Nephron (organoid): Measurements from ENCODE around the gene ADGRB3.

ENCODE experiments used
- H3K27ac Mint-ChIP-seq, 3 experiments: 2 replicates each; pipeline ENCODE4 v1.8.0; 2020; ENCODE audit warnings: mixed read lengths in 3 of 3, mild to moderate bottlenecking in 2 of 3, moderate library complexity in 1 of 3
- H3K27me3 Mint-ChIP-seq: 2 replicates; pipeline ENCODE4 v1.8.0; 2021; ENCODE audit warnings: low read depth, mild to moderate bottlenecking, moderate library complexity, mixed read lengths
- H3K36me3 Mint-ChIP-seq: 2 replicates; pipeline ENCODE4 v1.8.0; 2020; ENCODE audit warnings: low read depth, mixed read lengths
- H3K4me1 Mint-ChIP-seq: 2 replicates; pipeline ENCODE4 v1.8.0; 2020; ENCODE audit warnings: mixed read lengths
- H3K4me3 Mint-ChIP-seq, 3 experiments: 2 replicates each; pipeline ENCODE4 v1.8.0; 2020; ENCODE audit warnings: mild to moderate bottlenecking in 3 of 3, mixed read lengths in 3 of 3, moderate library complexity in 2 of 3
- H3K9me3 Mint-ChIP-seq: 2 replicates; pipeline ENCODE4 v1.8.0; 2020; ENCODE audit warnings: mixed read lengths
- CTCF ChIP-seq, 3 experiments: fragments of 200-600 bp; sonication (generic); IDR thresholded peaks; one replicate each; pipeline ENCODE4 v1.5.0; 2021; ENCODE audit warnings: antibody characterized with exemption in 3 of 3; ENCODE audit not compliant: unreplicated experiment in 3 of 3

ADGRB3 gene

GRCh38 chr6:68728159-68728979 lies 93.3 kb downstream of the ADGRB3 start:
- H3K27me3 Mint-ChIP-seq, result no peaks in the 10 kb centered on the region
- peaks cover 45% of the 10 kb centered on the region for H3K4me1 Mint-ChIP-seq
- H3K27ac Mint-ChIP-seq, result peak overlapping the region; percentile 26 to 62 (median 47)
- H3K9me3 Mint-ChIP-seq, result no peaks in the 10 kb centered on the region
- no peak for TF ChIP-seq CTCF (IDR thresholded peaks at IDR 0.05; ENCODE audit: unreplicated experiment in 3 of 3)
- no peaks in the 10 kb centered on the region for H3K36me3 Mint-ChIP-seq
- H3K4me3 Mint-ChIP-seq, result no peak overlapping the region

- H3K4me1 Mint-ChIP-seq, result peaks cover 36% of the 10 kb centered on the region
- peak overlapping the region in 1 of 3 experiments; percentile 47 for H3K27ac Mint-ChIP-seq
- no peaks in the 10 kb centered on the region for H3K27me3 Mint-ChIP-seq
- no peak for TF ChIP-seq CTCF (IDR thresholded peaks at IDR 0.05; ENCODE audit: unreplicated experiment in 3 of 3)
- no peaks in the 10 kb centered on the region for H3K9me3 Mint-ChIP-seq
- no peak overlapping the region for H3K4me3 Mint-ChIP-seq
- no peaks in the 10 kb centered on the region for H3K36me3 Mint-ChIP-seq
These were observed 94.4 kb downstream of the ADGRB3 start for GRCh38 chr6:68729377-68729903.

DNA sequence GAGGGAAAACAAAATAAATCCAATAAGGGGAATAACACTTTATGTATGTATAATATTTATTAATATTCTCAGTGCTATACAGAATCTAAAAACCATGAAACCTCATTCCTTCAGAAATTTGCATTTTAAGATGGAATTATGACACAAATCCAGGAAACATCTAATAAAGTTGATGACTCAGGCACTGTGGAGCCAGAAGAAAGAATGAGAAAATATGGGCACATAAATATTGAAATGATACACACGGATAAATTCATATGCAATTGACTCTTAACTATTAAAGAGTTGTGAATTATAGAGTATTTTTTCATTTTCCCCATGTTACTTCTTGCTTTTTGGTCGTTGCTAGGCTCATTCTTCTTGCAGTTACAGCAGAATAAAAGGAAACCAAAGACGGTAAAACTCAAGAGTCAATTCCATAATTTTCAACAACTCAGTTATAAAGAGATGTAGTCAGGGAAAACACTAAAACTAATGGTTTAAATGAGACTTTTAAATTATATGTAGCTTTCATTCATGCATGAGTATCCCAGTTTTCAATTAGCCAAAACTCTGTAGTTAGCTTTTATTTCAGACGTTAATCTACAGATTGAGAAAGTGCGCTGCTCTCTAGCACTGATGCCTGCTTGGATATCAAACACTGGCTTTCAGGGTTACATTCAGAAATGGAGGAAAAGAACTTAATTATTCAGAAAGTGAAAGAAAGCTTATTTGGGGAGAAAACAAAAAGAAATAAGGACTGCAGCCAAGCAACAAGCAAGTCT lies 95.4 kb downstream of the ADGRB3 start:
- TF ChIP-seq CTCF (IDR thresholded peaks at IDR 0.05; ENCODE audit: unreplicated experiment in 3 of 3), result no peak
- H3K4me3 Mint-ChIP-seq, result no peak overlapping the region
- no peaks in the 10 kb centered on the region for H3K9me3 Mint-ChIP-seq
- peaks cover 26% of the 10 kb centered on the region for H3K4me1 Mint-ChIP-seq
- H3K36me3 Mint-ChIP-seq, result no peaks in the 10 kb centered on the region
- H3K27me3 Mint-ChIP-seq, result no peaks in the 10 kb centered on the region
- H3K27ac Mint-ChIP-seq, result no peak overlapping the region

DNA sequence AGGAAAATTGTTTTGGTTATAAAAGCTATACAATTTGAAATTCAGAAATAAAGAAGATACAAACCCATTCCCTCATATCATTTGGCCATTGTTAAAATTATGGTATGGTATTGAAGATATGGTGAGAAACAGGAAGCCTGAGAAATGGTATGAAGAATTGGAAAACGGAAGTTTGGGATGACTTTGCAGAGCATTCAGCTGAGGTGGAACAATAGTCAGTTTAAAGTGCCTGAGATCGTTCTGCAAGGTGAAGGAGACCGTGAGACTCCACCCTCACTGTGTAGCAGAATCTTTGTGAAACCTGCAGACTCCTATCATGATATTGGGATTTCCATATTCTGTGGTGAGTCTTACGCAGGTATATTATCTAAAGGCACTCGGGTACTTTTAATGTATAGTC lies 97.3 kb downstream of the ADGRB3 start:
- no peaks in the 10 kb centered on the region for H3K27me3 Mint-ChIP-seq
- no peak overlapping the region for H3K4me3 Mint-ChIP-seq
- TF ChIP-seq CTCF (IDR thresholded peaks at IDR 0.05; ENCODE audit: unreplicated experiment in 3 of 3), result no peak
- no peaks in the 10 kb centered on the region for H3K36me3 Mint-ChIP-seq
- no peaks in the 10 kb centered on the region for H3K9me3 Mint-ChIP-seq
- H3K27ac Mint-ChIP-seq, result no peak overlapping the region
- H3K4me1 Mint-ChIP-seq, result peaks cover 11% of the 10 kb centered on the region

DNA sequence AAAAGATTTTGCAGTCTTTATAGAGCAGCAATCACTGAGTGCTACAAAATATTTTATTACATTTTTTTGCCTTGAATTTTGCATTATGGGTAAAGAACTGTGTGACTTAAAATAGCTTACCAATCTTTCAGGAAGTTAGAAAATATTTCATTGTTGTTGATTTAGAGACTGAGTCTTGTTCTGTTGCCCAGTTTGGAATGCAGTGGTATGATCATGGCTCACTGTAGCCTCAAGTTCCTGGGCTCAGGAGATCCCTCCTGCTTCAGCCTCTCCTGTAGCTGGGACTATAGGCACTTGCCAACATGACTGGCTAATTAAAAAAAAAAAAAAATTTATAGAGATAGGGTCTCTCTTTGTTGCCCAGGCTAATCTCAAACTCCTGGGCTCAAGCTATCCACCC lies 100.8 kb downstream of the ADGRB3 start:
- Mint-ChIP-seq H3K36me3 (no peaks in the 10 kb centered on the region), H3K4me1 (no peaks in the 10 kb centered on the region), H3K4me3 (no peak overlapping the region), H3K27ac (no peak overlapping the region), H3K27me3 (no peaks in the 10 kb centered on the region), H3K9me3 (no peaks in the 10 kb centered on the region)
- TF ChIP-seq CTCF (IDR thresholded peaks at IDR 0.05; ENCODE audit: unreplicated experiment in 3 of 3), result no peak
